Sigmoid colon (tissue), 7 donors: ENCODE measurements around the gene TP53BP2. TPM values are rescaled to one million over a fixed set of nuclear protein-coding genes. Genes with fewer than 3 reads are reported as not detected.
"Not testable (repeated sequence)": the region's sequence is repeated elsewhere in the genome, so short reads cannot be mapped to it uniquely, and the experiment has no call there.

Experiments
- DNase-seq: peaks from one replicate; pipeline ENCODE4 v3.0.0-alpha.2; 2019
- H3K27ac ChIP-seq, 4 donors: fragments of 200-600 bp; sonication (generic); one replicate each; pipeline ENCODE4 v1.5.1; 2016 to 2019; ENCODE audit warnings: mild to moderate bottlenecking in 1 of 4
- H3K27me3 ChIP-seq, 3 donors: fragments of 200-600 bp; sonication (generic); one replicate each; pipeline ENCODE4 v1.5.1; 2019; ENCODE audit warnings: mild to moderate bottlenecking in 1 of 3
- H3K36me3 ChIP-seq, 4 donors: fragments of 200-600 bp; sonication (generic); one replicate each; pipeline ENCODE4 v1.5.1; 2016 to 2019
- H3K4me1 ChIP-seq, 4 donors: fragments of 200-600 bp; sonication (generic); one replicate each; pipeline ENCODE4 v1.5.1; 2017 to 2019
- H3K4me3 ChIP-seq, 4 donors: fragments of 200-600 bp; sonication (generic); one replicate each; pipeline ENCODE4 v1.5.1; 2017 to 2019; ENCODE audit warnings: mild to moderate bottlenecking in 2 of 4, moderate library complexity in 1 of 4
- H3K9me3 ChIP-seq, 4 donors: fragments of 200-600 bp in 3 of 4; sonication (generic) in 3 of 4; one replicate each; pipeline versions ENCODE4 v1.5.1 to v1.6.1; 2013 to 2019
- CTCF ChIP-seq, 4 experiments: fragments of 450-650 bp in 3 of 4; fragments of 200-600 bp in 1 of 4; IDR thresholded peaks; one replicate each; pipeline ENCODE4 v1.5.1; 2016 to 2019; ENCODE audit warnings: antibody characterized with exemption in 4 of 4, mild to moderate bottlenecking in 3 of 4, moderate library complexity in 2 of 4
- EP300 ChIP-seq, 4 donors: sonication (generic); formaldehyde crosslinking; IDR thresholded peaks; one replicate each; pipeline ENCODE4 v1.6.1; 2017; ENCODE audit warnings: antibody characterized with exemption in 4 of 4
- POLR2A ChIP-seq, 2 donors: fragments of 450-650 bp; IDR thresholded peaks; one replicate each; pipeline ENCODE4 v1.6.1; 2016; ENCODE audit warnings: antibody characterized with exemption in 2 of 2, mild to moderate bottlenecking in 2 of 2, moderate library complexity in 2 of 2
- POLR2AphosphoS5 ChIP-seq, 4 donors: sonication (generic); formaldehyde crosslinking; IDR thresholded peaks; one replicate each; pipeline ENCODE4 v1.6.1; 2017; ENCODE audit warnings: antibody characterized with exemption in 4 of 4
- WGBS, 2 donors: extraction: QIAGEN DNeasy Blood & Tissue Kit; methylation state at CpG; one replicate each; pipeline ENCODE4 v1.1.7; 2013; 5-methylcytosine and 5-hydroxymethylcytosine counted together
- intact Hi-C: fragments of 100-400 bp; cut with DNase I; formaldehyde crosslinking; loops from one replicate; pipeline ENCODE4 v1.15.1; 2023
- polyA plus RNA-seq, 3 donors: library from polyadenylated mRNA; stranded (reverse); fragments of 200-250 nt; gene quantifications; one replicate each; pipeline ENCODE4 v1.2.3, GENCODE V29; 2013
- total RNA-seq, 4 donors: library from RNA; depleted of rRNA; stranded (reverse); fragments of >200 nt; gene quantifications; one replicate each; pipeline ENCODE4 v1.1.0, GENCODE V29; 2016
- donor health status: healthy with polysubstance abuse.
- donor health status: Bipolar disorder and iron deficiency.
- donor health status: healthy.

The TP53BP2 gene
- total and polyA plus RNA-seq, 7 donors: 10.2 to 28.5 (median 24.6) TPM

GRCh38 chr1:223738465-223739365 lies 107.0 kb downstream of the TP53BP2 start:
- no peak for DNase-seq

GRCh38 chr1:223737342-223737741 lies 108.4 kb downstream of the TP53BP2 start:
- no peak for DNase-seq
- intact Hi-C loops: no loop called here
- no peaks in the 10 kb centered on the region for H3K36me3 ChIP-seq
- no peaks in the 10 kb centered on the region for H3K9me3 ChIP-seq
- 32 to 73% methylated on average over 7 of the region's 7 CpGs for WGBS, 2 donors
- peaks cover 0 to 49% (median 43%) of the 10 kb centered on the region in 4 donors for H3K4me1 ChIP-seq
- H3K27ac ChIP-seq: peak overlapping the region in 1 of 4 donors; percentile 46
- TF ChIP-seq POLR2A (IDR thresholded peaks at IDR 0.05): no peak
- TF ChIP-seq POLR2AphosphoS5 (IDR thresholded peaks at IDR 0.05): no peak
- no peak for TF ChIP-seq CTCF (IDR thresholded peaks at IDR 0.05)
- no peak for TF ChIP-seq EP300 (IDR thresholded peaks at IDR 0.05)
- H3K27me3 ChIP-seq: no peaks in the 10 kb centered on the region
- no peak overlapping the region for H3K4me3 ChIP-seq

More at GRCh38 chr1:223738465-223739365, 107.0 kb downstream of the TP53BP2 start:
- Histone ChIP-seq H3K9me3 (no peaks in the 10 kb centered on the region), H3K4me1 (peaks cover 0 to 37% (median 32%) of the 10 kb centered on the region in 4 donors), H3K4me3 (no peak overlapping the region), H3K27ac (peak overlapping the region; percentile 17 to 68 (median 49)), H3K27me3 (no peaks in the 10 kb centered on the region), H3K36me3 (peaks cover 0 to 10% (median 0%) of the 10 kb centered on the region in 4 donors)
- WGBS, 2 donors: 33 to 69% methylated on average over 14 of the region's 14 CpGs
- intact Hi-C loops: no loop called here
- TF ChIP-seq POLR2AphosphoS5 (IDR thresholded peaks at IDR 0.05) (peak in 2 of 4 donors; percentile 25 to 48), EP300 (IDR thresholded peaks at IDR 0.05) (no peak)

GRCh38 chr1:223736638-223737037 lies 109.1 kb downstream of the TP53BP2 start:
- H3K4me3 ChIP-seq, H3K9me3 ChIP-seq, DNase-seq, H3K27me3 ChIP-seq, intact Hi-C loops, H3K36me3 ChIP-seq: not testable (repeated sequence)
- Histone ChIP-seq H3K4me1 (peaks cover 0 to 55% (median 48%) of the 10 kb centered on the region in 4 donors), H3K27ac (peak overlapping the region in 1 of 4 donors; percentile 46)
- 97 to 98% methylated on average over 5 of the region's 5 CpGs for WGBS, 2 donors

DNA sequence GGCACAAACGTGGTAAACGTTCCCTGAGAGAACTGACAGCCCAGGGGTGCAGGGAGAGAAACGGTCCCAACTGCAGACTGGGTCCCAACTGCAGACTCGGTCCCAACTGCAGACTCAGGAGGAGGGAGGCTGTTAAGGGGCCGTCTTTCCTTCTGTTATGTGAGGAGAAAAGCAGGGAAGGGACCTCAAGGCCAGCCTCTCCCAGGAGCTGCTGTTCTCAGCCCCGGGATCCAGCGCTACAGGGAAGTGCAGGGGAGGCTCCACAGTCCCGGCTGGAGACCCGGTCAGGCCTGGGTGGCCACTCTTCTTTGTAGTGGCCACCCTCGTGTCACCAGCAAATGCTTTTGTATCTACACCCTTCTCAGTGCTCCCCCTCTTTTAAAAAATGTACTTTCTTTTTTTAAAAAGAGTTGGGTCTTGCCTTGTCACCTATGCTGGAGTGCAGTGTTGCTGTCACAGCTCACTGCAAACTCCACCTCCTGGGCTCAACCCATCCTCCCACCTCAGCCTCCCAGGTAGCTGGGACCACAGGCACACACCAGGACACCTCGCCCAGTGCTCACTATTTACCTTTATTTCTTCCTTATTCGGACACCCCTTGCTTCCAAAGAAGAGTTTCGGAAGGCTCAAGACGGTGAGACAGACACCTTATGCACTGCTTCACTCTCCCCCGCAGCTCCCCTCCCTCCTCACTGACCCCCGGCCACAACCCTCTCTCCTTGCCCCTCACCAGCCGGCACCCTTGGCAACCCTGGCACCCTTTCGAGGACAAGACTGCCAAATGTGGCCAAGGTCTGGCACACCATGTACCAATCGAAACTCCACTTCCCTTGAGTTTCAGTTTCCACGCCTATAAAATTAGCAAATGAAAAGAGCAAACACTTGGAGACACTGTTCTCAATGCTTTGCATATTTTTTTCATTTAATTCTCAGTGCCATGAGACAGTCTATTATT lies 111.6 kb downstream of the TP53BP2 start:
- Histone ChIP-seq H3K4me3 (no peak overlapping the region), H3K36me3 (no peaks in the 10 kb centered on the region), H3K27me3 (no peaks in the 10 kb centered on the region), H3K4me1 (peaks cover 0 to 58% (median 51%) of the 10 kb centered on the region in 4 donors), H3K9me3 (no peaks in the 10 kb centered on the region), H3K27ac (peak overlapping the region in 2 of 4 donors; percentile 25 to 53)
- DNase-seq: no peak
- TF ChIP-seq POLR2A (IDR thresholded peaks at IDR 0.05) (no peak), CTCF (IDR thresholded peaks at IDR 0.05) (no peak), EP300 (IDR thresholded peaks at IDR 0.05) (no peak)
- WGBS, 2 donors: 37 to 68% methylated on average over 20 of the region's 20 CpGs
- intact Hi-C loops: no loop called here

DNA sequence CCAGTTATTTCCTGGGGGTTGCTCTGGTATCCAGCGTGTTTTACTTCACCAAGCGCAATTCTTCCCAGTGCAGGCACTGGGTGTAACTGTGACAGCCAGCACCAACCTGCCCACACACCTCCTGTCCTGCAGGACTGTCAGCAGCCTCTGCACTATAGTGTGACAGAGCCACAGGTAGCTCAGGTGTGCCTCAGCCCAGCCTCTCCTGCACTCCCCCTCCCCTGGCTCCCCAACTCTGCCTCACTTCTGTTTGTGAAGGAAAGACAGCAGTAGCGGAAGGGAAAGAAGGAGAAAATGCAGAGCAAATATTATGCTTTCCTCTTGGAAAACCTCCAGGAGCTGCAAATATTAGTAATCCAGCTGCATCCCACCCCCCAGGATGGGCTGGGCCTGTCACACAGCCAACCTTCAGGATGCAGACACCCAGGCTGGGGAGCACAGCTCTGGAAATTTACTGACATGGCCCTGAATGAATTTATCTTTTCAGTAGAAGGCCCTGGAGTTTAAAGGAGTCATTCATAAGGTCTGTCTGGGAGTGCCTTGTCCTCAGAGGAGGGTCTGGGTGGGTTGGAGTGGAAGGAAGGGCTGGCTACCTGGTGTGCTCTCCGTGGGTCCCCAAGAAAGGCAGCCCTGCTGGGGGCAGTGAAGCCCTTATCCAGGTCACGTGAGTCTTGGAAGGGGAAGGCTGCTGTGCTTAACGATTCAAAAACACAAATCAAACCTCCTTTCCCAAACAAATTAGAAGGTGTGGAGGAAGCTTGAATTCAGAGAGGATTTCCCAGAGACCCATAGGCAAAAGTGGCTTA lies 112.6 kb downstream of the TP53BP2 start:
- H3K27ac ChIP-seq: peak overlapping the region in 2 of 4 donors; percentile 25 to 72
- DNase-seq: no peak
- H3K4me1 ChIP-seq: peaks cover 0 to 48% (median 41%) of the 10 kb centered on the region in 4 donors
- 52 to 68% methylated on average over 6 of the region's 6 CpGs for WGBS, 2 donors
- H3K27me3 ChIP-seq: no peaks in the 10 kb centered on the region
- H3K4me3 ChIP-seq: no peak overlapping the region
- no peaks in the 10 kb centered on the region for H3K9me3 ChIP-seq
- TF ChIP-seq POLR2AphosphoS5 (IDR thresholded peaks at IDR 0.05): no peak
- no peak for TF ChIP-seq POLR2A (IDR thresholded peaks at IDR 0.05)
- TF ChIP-seq CTCF (IDR thresholded peaks at IDR 0.05): no peak
- TF ChIP-seq EP300 (IDR thresholded peaks at IDR 0.05): no peak
- no peaks in the 10 kb centered on the region for H3K36me3 ChIP-seq
- intact Hi-C loops: no loop called here
